SK-N-MC (cell line): ENCODE data around the gene TUBB4B.

Experiments used
- EZH2 ChIP-seq: fragments of 200-600 bp; sonication (generic); IDR thresholded peaks from one replicate; pipeline ENCODE4 v1.6.1; 2017; ENCODE audit warnings: antibody characterized with exemption
- FOXP2 ChIP-seq: optimal IDR thresholded peaks from 2 replicates; pipeline ENCODE3; 2011; ENCODE audit warnings: mild to moderate bottlenecking, moderate library complexity; ENCODE audit not compliant: insufficient read depth; ENCODE audit errors: extremely low read length, control extremely low read depth
- POLR2AphosphoS5 ChIP-seq: IDR thresholded peaks from 2 replicates; pipeline ENCODE4 v1.6.1; 2012; ENCODE audit warnings: mild to moderate bottlenecking, low read depth, low read length, borderline replicate concordance

DNA sequence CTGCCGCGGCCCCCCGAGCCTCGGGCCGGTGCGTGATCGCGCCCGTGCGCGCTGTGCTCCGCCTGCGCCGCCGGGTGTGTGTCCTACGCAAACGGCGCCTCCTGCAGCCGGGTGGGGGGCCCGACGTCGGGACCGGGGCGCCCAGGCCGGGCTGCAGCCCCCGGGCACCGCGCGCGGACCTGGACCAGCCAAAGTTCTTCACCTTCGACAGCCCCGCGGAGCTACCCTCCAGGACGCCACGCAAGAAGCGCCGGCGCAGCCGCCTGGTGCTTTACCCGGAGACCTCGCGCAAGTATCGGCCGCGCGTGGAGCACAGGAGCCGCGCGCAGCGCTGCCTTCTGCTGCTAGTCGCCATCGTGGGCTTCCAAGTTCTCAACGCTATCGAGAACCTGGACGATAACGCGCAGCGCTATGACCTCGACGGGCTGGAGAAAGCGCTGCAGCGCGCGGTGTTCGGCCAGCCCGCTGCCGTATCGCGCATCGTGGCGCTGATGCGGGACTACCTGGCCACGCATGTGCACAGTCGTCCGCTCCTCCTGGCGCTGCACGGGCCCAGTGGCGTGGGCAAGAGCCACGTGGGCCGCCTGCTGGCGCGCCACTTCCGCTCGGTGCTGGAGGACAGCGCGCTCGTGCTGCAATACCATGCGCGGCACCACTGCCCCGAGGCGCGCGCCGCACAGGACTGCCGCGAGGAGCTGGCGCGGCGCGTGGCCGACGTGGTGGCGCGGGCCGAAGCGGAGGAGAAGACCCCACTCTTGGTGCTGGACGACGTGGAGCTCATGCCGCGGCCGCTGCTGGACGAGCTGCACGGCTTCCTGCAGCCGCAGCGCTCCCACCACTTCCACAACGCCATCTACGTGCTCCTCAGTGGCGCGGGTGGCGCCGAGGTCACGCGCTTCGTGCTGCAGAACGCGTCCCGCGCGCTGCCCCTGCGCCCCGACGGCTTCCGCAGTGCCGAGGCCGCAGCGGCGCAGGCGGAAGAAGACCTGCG, 37.9 kb downstream of the TUBB4B start:
- no peak for TF ChIP-seq EZH2
- TF ChIP-seq POLR2AphosphoS5, result no peak
- TF ChIP-seq FOXP2, result no peak
